ENCODE measurements around the gene MYL3.

The MYL3 gene

DNA sequence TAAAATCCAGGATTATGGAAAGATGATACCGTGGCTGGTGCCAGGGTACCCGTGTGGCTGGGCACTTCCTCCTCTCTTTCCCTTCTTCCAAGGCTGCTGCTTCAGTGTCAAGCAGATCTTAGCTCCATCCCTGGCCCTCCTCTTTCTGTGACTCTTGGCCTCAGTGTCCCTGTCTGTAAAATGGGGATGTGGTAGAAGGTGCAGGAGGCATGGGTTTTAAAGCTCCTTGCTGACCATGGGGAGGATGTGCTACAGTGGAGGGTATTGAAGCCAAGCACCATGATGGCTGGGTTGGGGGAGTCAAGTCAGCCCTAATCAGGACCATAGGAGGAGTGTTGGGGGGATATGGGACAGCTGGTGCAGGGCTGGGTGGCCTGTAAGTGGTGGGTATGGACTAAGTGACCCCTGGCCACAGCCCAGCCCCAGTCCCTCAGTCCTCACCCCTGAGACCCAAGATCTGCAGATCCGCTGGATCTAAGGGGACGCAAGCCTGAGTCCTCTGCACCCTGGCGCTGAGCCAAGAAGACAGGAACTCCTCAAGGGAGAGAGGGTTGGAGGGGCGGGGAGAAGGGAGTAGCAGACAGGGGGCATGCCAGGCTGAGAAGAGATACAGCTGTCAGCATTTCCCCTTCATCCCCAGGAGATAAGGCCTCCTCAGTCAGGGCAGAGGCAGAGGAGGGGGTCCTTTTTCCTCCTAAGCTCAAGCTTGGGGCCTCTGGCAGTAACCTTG, 26.3 kb upstream of the MYL3 start:
- H3K36me3 Mint-ChIP-seq (ENCODE audit: low read depth): peaks cover 20% of the 10 kb centered on the region
- H3K4me1 Mint-ChIP-seq: peaks cover 38% of the 10 kb centered on the region
- no peaks in the 10 kb centered on the region for H3K9me3 Mint-ChIP-seq
- TF ChIP-seq, protein P1, sequence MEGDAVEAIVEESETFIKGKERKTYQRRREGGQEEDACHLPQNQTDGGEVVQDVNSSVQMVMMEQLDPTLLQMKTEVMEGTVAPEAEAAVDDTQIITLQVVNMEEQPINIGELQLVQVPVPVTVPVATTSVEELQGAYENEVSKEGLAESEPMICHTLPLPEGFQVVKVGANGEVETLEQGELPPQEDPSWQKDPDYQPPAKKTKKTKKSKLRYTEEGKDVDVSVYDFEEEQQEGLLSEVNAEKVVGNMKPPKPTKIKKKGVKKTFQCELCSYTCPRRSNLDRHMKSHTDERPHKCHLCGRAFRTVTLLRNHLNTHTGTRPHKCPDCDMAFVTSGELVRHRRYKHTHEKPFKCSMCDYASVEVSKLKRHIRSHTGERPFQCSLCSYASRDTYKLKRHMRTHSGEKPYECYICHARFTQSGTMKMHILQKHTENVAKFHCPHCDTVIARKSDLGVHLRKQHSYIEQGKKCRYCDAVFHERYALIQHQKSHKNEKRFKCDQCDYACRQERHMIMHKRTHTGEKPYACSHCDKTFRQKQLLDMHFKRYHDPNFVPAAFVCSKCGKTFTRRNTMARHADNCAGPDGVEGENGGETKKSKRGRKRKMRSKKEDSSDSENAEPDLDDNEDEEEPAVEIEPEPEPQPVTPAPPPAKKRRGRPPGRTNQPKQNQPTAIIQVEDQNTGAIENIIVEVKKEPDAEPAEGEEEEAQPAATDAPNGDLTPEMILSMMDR (IDR thresholded peaks at IDR 0.05; ENCODE audit: unreplicated experiment in 3 of 3): no peak
- H3K27me3 Mint-ChIP-seq (ENCODE audit: low read depth): peaks cover 23% of the 10 kb centered on the region
- peak overlapping the region in 2 of 3 experiments; percentile 73 for H3K27ac Mint-ChIP-seq
- H3K4me3 Mint-ChIP-seq: peak overlapping the region in 2 of 3 experiments; percentile 9 to 57

DNA sequence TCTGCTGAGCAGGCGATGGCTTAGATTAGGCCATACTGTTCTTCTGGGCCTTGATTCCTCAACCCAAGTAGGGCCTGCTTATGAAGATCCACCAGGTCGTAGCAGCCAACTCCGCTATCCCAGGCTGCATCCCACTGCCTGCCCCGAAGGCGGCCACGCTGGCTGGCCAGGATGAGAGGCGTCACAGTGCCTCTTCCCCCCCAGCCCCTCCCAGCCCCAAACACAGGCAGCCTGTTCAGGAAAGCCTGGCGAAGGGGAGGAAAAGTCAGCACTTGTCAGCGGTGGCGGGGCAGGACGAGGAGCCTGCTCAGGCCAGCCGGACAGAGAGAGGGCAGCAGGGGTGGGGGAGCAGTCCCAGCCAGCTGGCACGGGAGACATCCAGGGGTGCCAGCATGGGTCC, 25.5 kb upstream of the MYL3 start:
- TF ChIP-seq, protein P1 (IDR thresholded peaks at IDR 0.05; ENCODE audit: unreplicated experiment in 3 of 3): no peak
- peak overlapping the region in 1 of 3 experiments; percentile 21 for H3K4me3 Mint-ChIP-seq
- H3K27me3 Mint-ChIP-seq (ENCODE audit: low read depth): peaks cover 31% of the 10 kb centered on the region
- peak overlapping the region in 2 of 3 experiments; percentile 59 to 79 for H3K27ac Mint-ChIP-seq
- H3K36me3 Mint-ChIP-seq (ENCODE audit: low read depth): peaks cover 23% of the 10 kb centered on the region
- no peaks in the 10 kb centered on the region for H3K9me3 Mint-ChIP-seq
- peaks cover 44% of the 10 kb centered on the region for H3K4me1 Mint-ChIP-seq

DNA sequence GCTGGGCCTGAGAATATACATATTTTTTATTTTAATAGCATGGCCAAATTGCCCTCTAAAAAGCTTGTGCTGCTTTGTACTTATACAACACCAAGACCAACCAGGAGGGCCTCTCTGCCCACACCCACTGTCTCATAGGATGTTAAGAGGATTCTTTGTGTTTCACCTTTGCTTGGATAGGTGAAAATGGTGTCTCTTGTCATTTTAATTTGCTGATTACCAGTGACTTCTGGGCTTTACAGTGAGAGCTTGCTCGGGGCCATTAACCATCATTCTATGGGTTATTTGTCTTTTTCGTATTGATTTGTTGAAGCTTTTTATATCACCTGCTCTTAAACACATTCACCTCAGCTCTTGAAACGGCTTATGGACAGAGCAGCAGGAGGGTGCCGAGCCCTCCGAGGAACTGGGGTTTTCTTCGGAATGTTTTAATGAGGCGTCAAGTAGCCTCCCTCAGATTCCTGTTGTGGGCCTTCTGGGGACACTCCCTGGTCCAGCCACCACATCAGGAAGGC, 24.8 kb upstream of the MYL3 start:
- Mint-ChIP-seq H3K27ac (peak overlapping the region; percentile 59 to 79 (median 67)), H3K36me3 (ENCODE audit: low read depth) (peaks cover 21% of the 10 kb centered on the region), H3K4me3 (peak overlapping the region; percentile 56 to 60 (median 58)), H3K27me3 (ENCODE audit: low read depth) (peaks cover 34% of the 10 kb centered on the region), H3K4me1 (peaks cover 44% of the 10 kb centered on the region), H3K9me3 (no peaks in the 10 kb centered on the region)
- TF ChIP-seq, protein P1 (IDR thresholded peaks at IDR 0.05; ENCODE audit: unreplicated experiment in 3 of 3): no peak

DNA sequence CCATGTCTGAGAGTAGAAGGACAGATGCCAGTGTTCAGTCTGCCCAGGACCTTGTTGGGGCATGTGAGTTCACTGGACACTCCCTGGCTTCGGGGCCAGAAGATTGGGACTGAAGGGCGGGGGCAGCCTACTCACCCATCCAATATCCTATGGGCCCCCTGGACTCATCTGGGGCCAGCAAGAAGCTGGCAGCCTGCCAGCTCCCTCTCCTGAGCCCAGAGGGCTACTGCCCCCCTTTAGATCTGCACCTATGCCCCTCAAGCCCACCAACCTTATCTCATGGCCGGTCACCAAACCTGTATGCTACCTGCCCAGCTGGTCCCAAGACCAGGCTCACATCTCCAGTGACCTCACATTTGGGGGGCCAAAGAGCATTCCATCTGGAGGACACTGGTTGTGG, 22.4 kb upstream of the MYL3 start:
- Mint-ChIP-seq H3K27ac (peak overlapping the region; percentile 39 to 93 (median 83)), H3K4me1 (peaks cover 33% of the 10 kb centered on the region), H3K9me3 (no peaks in the 10 kb centered on the region), H3K36me3 (ENCODE audit: low read depth) (peaks cover 21% of the 10 kb centered on the region), H3K27me3 (ENCODE audit: low read depth) (peaks cover 38% of the 10 kb centered on the region), H3K4me3 (peak overlapping the region; percentile 84 to 92 (median 87))
- TF ChIP-seq, protein P1 (IDR thresholded peaks at IDR 0.05; ENCODE audit: unreplicated experiment in 3 of 3): no peak

DNA sequence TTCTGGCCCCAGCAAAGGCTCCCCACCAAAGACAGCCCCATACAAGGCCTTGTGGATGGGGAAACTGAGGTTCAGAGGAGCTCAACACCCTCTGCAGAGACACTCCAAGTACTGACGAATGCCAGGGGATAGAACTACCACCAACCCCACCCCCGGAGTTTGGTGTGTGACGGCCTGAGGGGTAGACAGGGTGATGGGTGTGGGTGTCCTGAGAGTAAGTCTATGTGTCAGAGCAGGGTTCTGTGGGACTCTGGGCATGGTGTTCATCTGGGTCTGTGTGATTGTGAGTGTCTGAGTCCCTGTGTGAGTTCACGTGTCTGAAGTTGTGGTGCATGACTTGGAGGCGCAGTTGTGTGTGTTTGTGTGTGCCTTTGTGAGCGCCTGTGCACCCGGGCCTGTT, 21.7 kb upstream of the MYL3 start:
- Mint-ChIP-seq H3K4me1 (peaks cover 39% of the 10 kb centered on the region), H3K9me3 (no peaks in the 10 kb centered on the region), H3K27me3 (ENCODE audit: low read depth) (peaks cover 45% of the 10 kb centered on the region), H3K4me3 (peak overlapping the region; percentile 84 to 92 (median 87)), H3K27ac (peak overlapping the region; percentile 39 to 93 (median 83)), H3K36me3 (ENCODE audit: low read depth) (peaks cover 21% of the 10 kb centered on the region)
- TF ChIP-seq, protein P1 (IDR thresholded peaks at IDR 0.05; ENCODE audit: unreplicated experiment in 3 of 3): no peak
